ENCODE results near the gene CA7.

Gene CA7

DNA sequence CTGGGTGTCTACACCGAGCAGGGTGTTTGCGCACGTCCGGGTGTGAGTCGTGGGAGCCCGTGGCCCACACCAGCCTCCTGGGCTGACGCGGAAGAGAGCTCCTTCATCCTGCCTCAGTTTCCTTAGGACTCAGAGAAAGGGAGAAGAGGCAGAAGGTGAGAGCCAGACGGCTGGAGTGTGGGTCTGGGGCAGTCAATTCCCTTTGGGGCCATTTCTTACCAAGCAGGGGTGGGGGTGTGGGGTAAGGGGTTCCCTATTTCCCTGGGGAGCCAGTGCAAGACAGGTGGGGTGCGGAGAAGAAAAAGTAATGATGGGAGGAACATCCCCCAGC lies 831 bp downstream of the CA7 start:
- peak overlapping the region; percentile 38 for H3K4me3 ChIP-seq (ENCODE audit: control insufficient read depth, low read depth, low read length)
- no peak for TF ChIP-seq CTCF (IDR thresholded peaks at IDR 0.05; ENCODE audit: control insufficient read depth, insufficient read depth, low read depth, low read length, missing control alignments)
- no peak for DNase-seq (ENCODE audit: low read depth)

- DNase-seq (ENCODE audit: low read depth): no peak
- H3K4me3 ChIP-seq (ENCODE audit: control insufficient read depth, low read depth, low read length): no peak overlapping the region
- no peak for TF ChIP-seq CTCF (IDR thresholded peaks at IDR 0.05; ENCODE audit: control insufficient read depth, insufficient read depth, low read depth, low read length, missing control alignments)
These were observed 1.6 kb downstream of the CA7 start for GRCh38 chr16:66845791-66846221.

- TF ChIP-seq CTCF (IDR thresholded peaks at IDR 0.05; ENCODE audit: control insufficient read depth, insufficient read depth, low read depth, low read length, missing control alignments): no peak
- no peak overlapping the region for H3K4me3 ChIP-seq (ENCODE audit: control insufficient read depth, low read depth, low read length)
These were observed 2.1 kb downstream of the CA7 start for GRCh38 chr16:66846266-66846665.

DNA sequence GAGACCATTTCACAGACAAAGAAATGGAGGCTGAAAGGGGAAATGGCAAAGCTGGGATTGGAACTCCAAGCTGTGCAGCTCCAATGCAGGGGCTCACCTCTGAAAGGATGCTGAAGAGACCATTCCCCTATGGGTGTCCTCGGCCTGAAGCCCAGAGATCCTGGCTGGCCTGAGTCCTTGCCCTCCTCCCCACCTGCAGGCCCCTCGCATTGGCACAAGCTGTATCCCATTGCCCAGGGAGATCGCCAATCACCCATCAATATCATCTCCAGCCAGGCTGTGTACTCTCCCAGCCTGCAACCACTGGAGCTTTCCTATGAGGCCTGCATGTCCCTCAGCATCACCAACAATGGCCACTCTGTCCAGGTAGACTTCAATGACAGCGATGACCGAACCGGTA lies 2.6 kb downstream of the CA7 start:
- no peak overlapping the region for H3K4me3 ChIP-seq (ENCODE audit: control insufficient read depth, low read depth, low read length)
- TF ChIP-seq CTCF (IDR thresholded peaks at IDR 0.05; ENCODE audit: control insufficient read depth, insufficient read depth, low read depth, low read length, missing control alignments): no peak
- DNase-seq (ENCODE audit: low read depth): no peak

More at GRCh38 chr16:66846266-66846665, 2.1 kb downstream of the CA7 start:
- DNase-seq (ENCODE audit: low read depth): no peak

DNA sequence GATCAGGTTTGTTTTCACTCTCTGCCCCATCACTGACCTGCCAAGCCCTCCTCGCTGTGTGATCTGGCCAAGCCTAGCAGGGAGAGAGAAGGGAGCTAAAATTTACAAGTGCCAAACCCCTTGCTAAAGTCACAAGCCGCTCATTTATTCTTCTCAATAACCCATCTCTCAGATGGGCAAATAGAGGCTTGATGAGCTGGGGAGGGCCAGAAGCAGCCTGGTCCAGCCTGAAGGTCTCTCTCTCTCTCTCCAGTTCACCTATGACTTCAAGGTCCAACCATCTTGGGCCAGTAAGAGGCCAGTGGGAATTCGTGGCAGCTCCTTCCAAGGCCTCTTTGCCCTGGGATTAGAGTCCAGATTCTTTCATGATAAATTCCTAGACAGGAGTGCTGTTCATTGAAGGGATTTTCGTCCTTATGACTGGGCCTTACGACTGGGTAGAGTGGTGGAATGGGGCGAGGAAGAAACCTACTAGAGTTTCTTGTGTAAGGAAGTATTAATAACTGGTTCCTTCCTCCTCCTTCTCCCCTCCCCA lies 3.4 kb downstream of the CA7 start:
- DNase-seq (ENCODE audit: low read depth): no peak
- TF ChIP-seq CTCF (IDR thresholded peaks at IDR 0.05; ENCODE audit: control insufficient read depth, insufficient read depth, low read depth, low read length, missing control alignments): no peak
- H3K4me3 ChIP-seq (ENCODE audit: control insufficient read depth, low read depth, low read length): no peak overlapping the region

DNA sequence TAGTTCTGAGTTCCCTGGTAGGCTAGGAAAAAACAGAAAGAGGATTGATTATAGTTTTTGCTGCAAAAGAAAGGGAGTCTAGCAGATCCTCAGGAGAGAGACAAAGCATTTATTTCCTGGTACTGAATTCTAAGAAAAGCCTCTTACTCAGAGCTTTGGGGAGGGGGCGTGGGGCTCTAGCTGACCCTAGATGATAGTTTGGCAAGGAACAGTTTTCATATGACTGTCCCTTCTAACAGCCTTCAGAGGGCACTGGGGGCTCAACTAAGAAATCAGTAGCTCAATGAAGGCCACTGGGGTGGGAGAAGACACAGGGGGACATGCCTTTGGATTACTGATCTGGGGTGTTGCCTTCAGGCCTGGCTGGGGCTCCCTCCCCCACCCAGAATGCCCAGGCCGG lies 4.0 kb downstream of the CA7 start:
- no peak for DNase-seq (ENCODE audit: low read depth)
- no peak for TF ChIP-seq CTCF (IDR thresholded peaks at IDR 0.05; ENCODE audit: control insufficient read depth, insufficient read depth, low read depth, low read length, missing control alignments)
- no peak overlapping the region for H3K4me3 ChIP-seq (ENCODE audit: control insufficient read depth, low read depth, low read length)

GRCh38 chr16:66849021-66849420 lies 4.8 kb downstream of the CA7 start:
- TF ChIP-seq CTCF (IDR thresholded peaks at IDR 0.05; ENCODE audit: control insufficient read depth, insufficient read depth, low read depth, low read length, missing control alignments): no peak
- no peak for DNase-seq (ENCODE audit: low read depth)
- H3K4me3 ChIP-seq (ENCODE audit: control insufficient read depth, low read depth, low read length): no peak overlapping the region

Data from AG09309 (cell line).